Airway epithelial cell (primary cell): ENCODE data around the gene PAK2. TPM values are rescaled to one million over a fixed set of nuclear protein-coding genes. Genes with fewer than 3 reads are reported as not detected.

Experiments
- total RNA-seq: library from RNA; depleted of rRNA; stranded (reverse); fragments of >200 nt; gene quantifications from 2 replicates; pipeline ENCODE4 v1.2.3, GENCODE V29; 2015

The PAK2 gene
- 22.9 and 31.1 TPM in 2 replicates for total RNA-seq

DNA sequence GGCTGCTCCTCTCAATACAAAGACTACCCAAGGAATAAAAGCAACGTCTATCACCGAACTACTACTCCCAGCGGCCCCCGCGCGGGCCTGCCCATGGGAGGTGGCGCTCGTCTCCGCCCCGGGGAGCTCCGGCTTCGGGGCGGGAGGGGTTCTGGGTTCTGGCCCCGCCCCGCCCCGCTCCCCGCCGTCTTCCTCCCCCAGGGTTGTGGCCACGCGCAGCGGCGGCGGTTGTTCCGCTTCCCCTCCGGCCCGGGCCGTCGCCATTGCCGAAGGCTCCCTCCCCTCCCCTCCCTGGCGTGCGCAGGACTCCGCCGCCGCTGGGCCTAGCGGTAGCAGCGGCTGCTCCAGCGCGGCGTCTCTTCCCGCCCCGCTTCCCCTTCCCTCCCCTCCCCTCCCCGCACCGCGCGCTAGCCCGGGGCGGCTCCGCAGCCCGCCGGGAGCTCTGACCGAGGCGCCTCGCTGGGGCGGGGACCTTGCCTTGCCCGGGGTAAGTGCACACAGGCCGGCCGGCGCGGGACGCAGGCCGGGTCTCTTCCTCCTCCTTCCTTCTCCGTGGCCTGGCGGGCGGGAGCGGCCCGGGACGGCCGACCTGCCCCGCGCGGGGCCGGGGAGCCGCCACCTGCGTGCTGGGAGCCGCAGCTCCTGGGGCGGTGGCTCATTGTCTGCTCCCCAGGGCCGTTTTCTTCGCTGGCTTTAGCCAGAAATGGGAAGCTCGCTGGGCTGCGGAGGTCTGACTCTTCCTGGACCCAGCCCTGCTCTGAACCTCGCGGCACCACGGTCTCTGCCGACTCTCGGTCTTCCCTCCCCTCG lies at the start of gene PAK2:
PAK2 (plus strand) TSS at position 187 of the 810 bp plus-strand sequence. CDS start 42,790 bp downstream, outside the sequence.

DNA sequence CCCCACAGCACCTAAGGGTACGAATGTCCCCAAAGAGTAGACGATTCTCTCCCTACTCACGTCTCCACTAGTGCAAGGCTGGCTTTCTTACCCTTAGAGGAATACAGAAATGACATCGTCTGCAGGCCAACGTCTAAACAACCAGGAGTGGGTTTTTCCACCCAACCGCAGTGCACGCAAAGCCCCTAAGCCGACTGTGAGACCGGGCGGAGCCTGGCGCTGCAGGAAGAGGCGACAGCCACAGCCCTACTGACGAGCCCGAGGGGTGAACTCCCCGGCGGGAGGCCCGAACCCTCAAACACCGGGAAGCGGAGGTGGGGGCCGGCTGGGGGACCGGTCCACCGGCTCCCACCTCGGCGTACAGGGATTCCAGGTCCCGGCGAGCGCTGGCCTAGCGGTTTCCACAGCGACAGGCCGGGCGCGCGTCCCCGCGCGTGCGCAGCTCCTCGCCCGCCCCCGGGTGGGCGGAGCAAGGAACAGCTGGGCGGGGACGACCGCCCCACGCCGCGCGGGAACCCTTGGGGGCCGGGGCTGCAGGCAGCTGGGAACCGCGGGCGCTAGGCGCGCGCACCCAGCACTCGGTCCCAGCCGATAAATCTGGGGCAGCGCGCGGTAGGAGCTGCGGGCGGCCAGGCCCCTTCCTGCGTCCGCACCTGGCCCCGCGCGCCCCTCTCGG lies 27.7 kb upstream of the PAK2 start, which contains the start of the genes CEP19 and PIGX:
CEP19 (minus strand) TSS at position 413 of the 676 bp plus-strand sequence. CDS start 3,593 bp downstream, outside the sequence.
PIGX (plus strand) TSS at position 540 of the 676 bp plus-strand sequence.

GRCh38 chr3:196867507-196868296 lies 128.0 kb downstream of the PAK2 start, which contains the start of gene SENP5:
Gene SENP5 (plus strand): TSS chr3:196867920. CDS start chr3:196885182, 17,262 bp downstream.

Other genes starting within 250 kb of the PAK2 start
- gene RNF168, start 236.1 kb upstream of the PAK2 start, total RNA-seq, result 13.2 TPM in 2 replicates
- gene SMCO1, start 224.5 kb upstream of the PAK2 start, total RNA-seq, result not detected in 2 replicates
- gene WDR53, start 171.3 kb upstream of the PAK2 start, total RNA-seq, result 3.0 and 5.9 TPM in 2 replicates
- gene FBXO45, start 171.2 kb upstream of the PAK2 start, total RNA-seq, result 7.2 and 11.5 TPM in 2 replicates
- gene NRROS, start 100.2 kb upstream of the PAK2 start, total RNA-seq, result 0.07 and 0.33 TPM in 2 replicates
- 0.71 and 1.2 TPM in 2 replicates for gene CEP19, start 27.6 kb upstream of the PAK2 start, total RNA-seq
- gene PIGX, start 27.5 kb upstream of the PAK2 start, total RNA-seq, result 24.9 and 27.0 TPM in 2 replicates
- 15.1 and 19.1 TPM in 2 replicates for gene SENP5, start 128.1 kb downstream of the PAK2 start, total RNA-seq
- 55.2 and 65.6 TPM in 2 replicates for gene NCBP2, start 202.7 kb downstream of the PAK2 start, total RNA-seq
- 3.5 and 9.7 TPM in 2 replicates for gene PIGZ, start 229.0 kb downstream of the PAK2 start, total RNA-seq